Liver (tissue), 9 donors: ENCODE data around the gene POU5F1. TPM values are rescaled to one million over a fixed set of nuclear protein-coding genes. Genes with fewer than 3 reads are reported as not detected.
A peak's percentile ranks its signal among the peaks of the same experiment; 100 is the strongest.

Experiments
- DNase-seq: peaks from one replicate; pipeline ENCODE4 v3.0.0-alpha.2; 2017; ENCODE audit warnings: low spot score
- H3K27ac ChIP-seq, 2 donors: one replicate each; pipeline ENCODE4 v1.7.0; 2013; ENCODE audit warnings: inconsistent platforms in 2 of 2, low read length in 2 of 2, control low read depth in 1 of 2, low read depth in 1 of 2, mild to moderate bottlenecking in 1 of 2
- H3K27me3 ChIP-seq, 4 donors: one replicate each; pipeline versions ENCODE4 v1.6.1 to v1.7.0; 2013; ENCODE audit warnings: low read length in 3 of 4, inconsistent platforms in 1 of 4, mild to moderate bottlenecking in 1 of 4, moderate library complexity in 1 of 4; ENCODE audit not compliant: control insufficient read depth in 4 of 4, insufficient read depth in 4 of 4
- H3K36me3 ChIP-seq, 4 donors: one replicate each; pipeline versions ENCODE4 v1.6.1 to v1.7.0; 2013; ENCODE audit warnings: low read length in 3 of 4, mild to moderate bottlenecking in 3 of 4, low read depth in 1 of 4, moderate library complexity in 1 of 4; ENCODE audit not compliant: control insufficient read depth in 4 of 4, insufficient read depth in 3 of 4
- H3K4me1 ChIP-seq, 4 donors: one replicate each; pipeline versions ENCODE4 v1.6.1 to v1.7.0; 2013; ENCODE audit warnings: low read length in 3 of 4, mild to moderate bottlenecking in 3 of 4, moderate library complexity in 1 of 4; ENCODE audit not compliant: control insufficient read depth in 4 of 4, insufficient read depth in 4 of 4
- H3K4me3 ChIP-seq, 3 donors: one replicate each; pipeline versions ENCODE4 v1.6.1 to v1.7.0; 2013; ENCODE audit warnings: low read length in 3 of 3, control low read depth in 1 of 3, low read depth in 1 of 3, mild to moderate bottlenecking in 1 of 3
- H3K9ac ChIP-seq, 2 donors: one replicate each; pipeline ENCODE4 v1.7.0; 2013; ENCODE audit warnings: low read length in 2 of 2, mild to moderate bottlenecking in 2 of 2, moderate library complexity in 2 of 2, control low read depth in 1 of 2, low read depth in 1 of 2
- H3K9me3 ChIP-seq, 4 donors: one replicate each; pipeline versions ENCODE4 v1.6.1 to v1.7.0; 2013; ENCODE audit warnings: low read length in 3 of 4; ENCODE audit not compliant: control insufficient read depth in 4 of 4
- EGR1 ChIP-seq, 2 donors: IDR thresholded peaks; 2 replicates each; pipeline ENCODE4 v1.6.1; 2016 to 2018; ENCODE audit warnings: antibody characterized with exemption in 2 of 2, low read depth in 2 of 2
- FOXA1 ChIP-seq: IDR thresholded peaks from 2 replicates; pipeline ENCODE4 v1.6.1; 2016; ENCODE audit warnings: antibody characterized with exemption
- FOXA2 ChIP-seq: IDR thresholded peaks from 2 replicates; pipeline ENCODE4 v1.6.1; 2016; ENCODE audit warnings: antibody characterized with exemption
- HNF4A ChIP-seq, 2 donors: conservative IDR thresholded peaks; 2 replicates each; pipeline ENCODE4 v1.6.1; 2016; ENCODE audit warnings: antibody characterized with exemption in 2 of 2, mild to moderate bottlenecking in 2 of 2
- HNF4G ChIP-seq: IDR thresholded peaks from 2 replicates; pipeline ENCODE4 v1.6.1; 2016; ENCODE audit warnings: antibody characterized with exemption
- JUND ChIP-seq, 2 donors: IDR thresholded peaks; 2 replicates each; pipeline ENCODE4 v1.6.1; 2016; ENCODE audit warnings: antibody characterized with exemption in 2 of 2
- NR2F2 ChIP-seq: IDR thresholded peaks from 2 replicates; pipeline ENCODE4 v1.6.1; 2016; ENCODE audit warnings: antibody characterized with exemption
- RAD21 ChIP-seq, 2 donors: IDR thresholded peaks; 2 replicates each; pipeline ENCODE4 v1.6.1; 2016; ENCODE audit warnings: antibody characterized with exemption in 2 of 2, mild to moderate bottlenecking in 2 of 2
- RXRA ChIP-seq, 2 donors: IDR thresholded peaks; 2 replicates each; pipeline ENCODE4 v1.6.1; 2017 to 2018; ENCODE audit warnings: antibody characterized with exemption in 2 of 2, mild to moderate bottlenecking in 1 of 2
- SP1 ChIP-seq: IDR thresholded peaks from 2 replicates; pipeline ENCODE4 v1.6.1; 2018; ENCODE audit warnings: antibody characterized with exemption, mild to moderate bottlenecking
- TAF1 ChIP-seq: conservative IDR thresholded peaks from 2 replicates; pipeline ENCODE4 v1.6.1; 2016; ENCODE audit warnings: antibody characterized with exemption, mild to moderate bottlenecking
- YY1 ChIP-seq: IDR thresholded peaks from 2 replicates; pipeline ENCODE4 v1.6.1; 2016; ENCODE audit warnings: antibody characterized with exemption, mild to moderate bottlenecking
- whole genome bisulfite sequencing: extraction: QIAGEN DNeasy Blood & Tissue Kit; methylation state at CpG from one replicate; pipeline ENCODE4 v1.1.7; 2013; 5-methylcytosine and 5-hydroxymethylcytosine counted together
- polyA plus RNA-seq, 2 donors: library from polyadenylated mRNA; stranded (reverse) in 1 of 2; unstranded in 1 of 2; fragments of 200-250 nt in 1 of 2; fragments of >200 nt in 1 of 2; fragmentation: Nextera tagmentation in 1 of 2; extraction: Ambion mirVana in 1 of 2; gene quantifications; one replicate each; pipeline versions ENCODE4 v1.2.1 to v1.2.3, GENCODE V29; 2013 to 2015
- total RNA-seq, 2 donors: library from RNA; depleted of rRNA; stranded (reverse); fragments of >200 nt; gene quantifications; one replicate each; pipeline ENCODE4 v1.2.3, GENCODE V29; 2014
- TF ChIP-seq, protein P1 (sequence below): fragments of 150-350 bp; IDR thresholded peaks from 2 replicates; pipeline ENCODE4 v1.5.1; 2017; ENCODE audit warnings: improper control_type of control experiment, low read depth, low read length; ENCODE audit not compliant: missing input control
- TF ChIP-seq, protein P2 (sequence below): IDR thresholded peaks from 2 replicates; pipeline ENCODE4 v1.6.1; 2016; ENCODE audit warnings: antibody characterized with exemption
- TF ChIP-seq, protein P3 (sequence below): IDR thresholded peaks from 2 replicates; pipeline ENCODE4 v1.6.1; 2016; ENCODE audit warnings: antibody characterized with exemption
- TF ChIP-seq, protein P4 (sequence below): IDR thresholded peaks from 2 replicates; pipeline ENCODE4 v1.6.1; 2016; ENCODE audit warnings: antibody characterized with exemption, mild to moderate bottlenecking
- TF ChIP-seq, protein P5 (sequence below): IDR thresholded peaks from 2 replicates; pipeline ENCODE4 v1.6.1; 2016; ENCODE audit warnings: antibody characterized with exemption
- donor health status: healthy.
- donor health status: healthy.
- donor health status: healthy.
- donor health status: healthy.
- donor health status: healthy.

Gene POU5F1
- total and polyA plus RNA-seq, 4 donors: 0.32 to 3.2 TPM; not detected in 2

DNA sequence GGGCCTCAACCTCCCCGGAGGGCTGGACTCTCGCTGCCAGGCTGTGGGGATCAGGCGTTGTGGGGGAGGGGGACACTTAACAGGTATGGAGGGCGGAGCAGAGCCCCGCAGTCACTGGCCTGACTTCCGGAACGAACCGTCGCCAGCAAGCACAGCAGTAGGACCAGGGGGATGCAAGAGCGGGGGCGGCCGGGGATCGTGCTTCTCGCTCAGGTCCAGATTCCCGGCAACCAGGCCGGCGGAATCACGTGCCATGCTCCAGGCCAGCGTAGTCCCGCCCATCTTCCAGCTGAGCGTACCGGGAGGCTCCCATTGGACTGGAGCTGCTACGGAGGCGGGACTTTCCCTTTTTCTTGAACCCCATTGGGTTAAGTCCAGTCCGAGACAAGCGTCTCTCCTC is 10.0 kb upstream of the POU5F1 start:
- 78% methylated on average over 26 of the region's 26 CpGs for WGBS
- DNase-seq: peak; percentile 58
- TF ChIP-seq FOXA1: no peak
- TF ChIP-seq, protein P1, sequence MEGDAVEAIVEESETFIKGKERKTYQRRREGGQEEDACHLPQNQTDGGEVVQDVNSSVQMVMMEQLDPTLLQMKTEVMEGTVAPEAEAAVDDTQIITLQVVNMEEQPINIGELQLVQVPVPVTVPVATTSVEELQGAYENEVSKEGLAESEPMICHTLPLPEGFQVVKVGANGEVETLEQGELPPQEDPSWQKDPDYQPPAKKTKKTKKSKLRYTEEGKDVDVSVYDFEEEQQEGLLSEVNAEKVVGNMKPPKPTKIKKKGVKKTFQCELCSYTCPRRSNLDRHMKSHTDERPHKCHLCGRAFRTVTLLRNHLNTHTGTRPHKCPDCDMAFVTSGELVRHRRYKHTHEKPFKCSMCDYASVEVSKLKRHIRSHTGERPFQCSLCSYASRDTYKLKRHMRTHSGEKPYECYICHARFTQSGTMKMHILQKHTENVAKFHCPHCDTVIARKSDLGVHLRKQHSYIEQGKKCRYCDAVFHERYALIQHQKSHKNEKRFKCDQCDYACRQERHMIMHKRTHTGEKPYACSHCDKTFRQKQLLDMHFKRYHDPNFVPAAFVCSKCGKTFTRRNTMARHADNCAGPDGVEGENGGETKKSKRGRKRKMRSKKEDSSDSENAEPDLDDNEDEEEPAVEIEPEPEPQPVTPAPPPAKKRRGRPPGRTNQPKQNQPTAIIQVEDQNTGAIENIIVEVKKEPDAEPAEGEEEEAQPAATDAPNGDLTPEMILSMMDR: no peak
- no peak for TF ChIP-seq YY1
- TF ChIP-seq, protein P2, sequence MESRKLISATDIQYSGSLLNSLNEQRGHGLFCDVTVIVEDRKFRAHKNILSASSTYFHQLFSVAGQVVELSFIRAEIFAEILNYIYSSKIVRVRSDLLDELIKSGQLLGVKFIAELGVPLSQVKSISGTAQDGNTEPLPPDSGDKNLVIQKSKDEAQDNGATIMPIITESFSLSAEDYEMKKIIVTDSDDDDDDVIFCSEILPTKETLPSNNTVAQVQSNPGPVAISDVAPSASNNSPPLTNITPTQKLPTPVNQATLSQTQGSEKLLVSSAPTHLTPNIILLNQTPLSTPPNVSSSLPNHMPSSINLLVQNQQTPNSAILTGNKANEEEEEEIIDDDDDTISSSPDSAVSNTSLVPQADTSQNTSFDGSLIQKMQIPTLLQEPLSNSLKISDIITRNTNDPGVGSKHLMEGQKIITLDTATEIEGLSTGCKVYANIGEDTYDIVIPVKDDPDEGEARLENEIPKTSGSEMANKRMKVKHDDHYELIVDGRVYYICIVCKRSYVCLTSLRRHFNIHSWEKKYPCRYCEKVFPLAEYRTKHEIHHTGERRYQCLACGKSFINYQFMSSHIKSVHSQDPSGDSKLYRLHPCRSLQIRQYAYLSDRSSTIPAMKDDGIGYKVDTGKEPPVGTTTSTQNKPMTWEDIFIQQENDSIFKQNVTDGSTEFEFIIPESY: no peak
- TF ChIP-seq HNF4A (conservative IDR thresholded peaks at IDR 0.05): no peak
- H3K9me3 ChIP-seq: no peaks in the 10 kb centered on the region
- peaks cover 0 to 2% (median 1%) of the 10 kb centered on the region in 4 donors for H3K4me1 ChIP-seq
- H3K9ac ChIP-seq: no peak overlapping the region
- H3K27ac ChIP-seq: no peak overlapping the region
- H3K36me3 ChIP-seq: no peaks in the 10 kb centered on the region
- H3K27me3 ChIP-seq: no peaks in the 10 kb centered on the region
- H3K4me3 ChIP-seq: peak overlapping the region in 2 of 3 donors; percentile 20 to 39

DNA sequence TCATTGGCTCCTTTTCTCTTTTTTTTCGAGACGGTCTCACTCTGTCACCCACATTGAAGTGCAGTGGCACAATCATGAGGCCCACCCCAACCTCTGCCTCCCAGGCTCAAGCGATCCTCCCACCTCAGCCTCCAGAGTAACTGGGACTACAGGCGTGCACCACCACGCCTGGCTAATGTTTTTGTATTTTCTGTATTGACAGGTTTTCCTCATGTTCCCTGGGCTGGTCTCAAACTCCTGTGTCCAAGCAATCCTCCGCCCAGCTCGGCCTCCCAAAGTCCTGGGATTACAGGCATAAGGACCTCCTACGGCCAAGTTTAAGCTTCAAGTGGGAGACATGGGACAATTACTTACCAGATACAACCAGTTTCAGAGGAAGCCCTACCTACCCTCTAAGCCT is 9.4 kb upstream of the POU5F1 start:
- Histone ChIP-seq H3K9ac (no peak overlapping the region), H3K27ac (no peak overlapping the region), H3K4me1 (peaks cover 0 to 2% (median 1%) of the 10 kb centered on the region in 4 donors), H3K27me3 (no peaks in the 10 kb centered on the region), H3K4me3 (no peak overlapping the region), H3K9me3 (no peaks in the 10 kb centered on the region), H3K36me3 (no peaks in the 10 kb centered on the region)
- WGBS: 96% methylated on average over 8 of the region's 8 CpGs
- no peak for DNase-seq
- TF ChIP-seq HNF4G (no peak), RXRA (IDR thresholded peaks at IDR 0.05) (no peak), JUND (IDR thresholded peaks at IDR 0.05) (no peak), EGR1 (IDR thresholded peaks at IDR 0.05; ENCODE audit: low read depth in 2 of 2) (no peak), YY1 (no peak), FOXA2 (no peak), RAD21 (IDR thresholded peaks at IDR 0.05) (no peak), TAF1 (no peak), HNF4A (conservative IDR thresholded peaks at IDR 0.05) (no peak), SP1 (no peak), NR2F2 (no peak)
- TF ChIP-seq, protein P3, sequence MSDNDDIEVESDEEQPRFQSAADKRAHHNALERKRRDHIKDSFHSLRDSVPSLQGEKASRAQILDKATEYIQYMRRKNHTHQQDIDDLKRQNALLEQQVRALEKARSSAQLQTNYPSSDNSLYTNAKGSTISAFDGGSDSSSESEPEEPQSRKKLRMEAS: no peak
- TF ChIP-seq, protein P2: no peak
- TF ChIP-seq, protein P4, sequence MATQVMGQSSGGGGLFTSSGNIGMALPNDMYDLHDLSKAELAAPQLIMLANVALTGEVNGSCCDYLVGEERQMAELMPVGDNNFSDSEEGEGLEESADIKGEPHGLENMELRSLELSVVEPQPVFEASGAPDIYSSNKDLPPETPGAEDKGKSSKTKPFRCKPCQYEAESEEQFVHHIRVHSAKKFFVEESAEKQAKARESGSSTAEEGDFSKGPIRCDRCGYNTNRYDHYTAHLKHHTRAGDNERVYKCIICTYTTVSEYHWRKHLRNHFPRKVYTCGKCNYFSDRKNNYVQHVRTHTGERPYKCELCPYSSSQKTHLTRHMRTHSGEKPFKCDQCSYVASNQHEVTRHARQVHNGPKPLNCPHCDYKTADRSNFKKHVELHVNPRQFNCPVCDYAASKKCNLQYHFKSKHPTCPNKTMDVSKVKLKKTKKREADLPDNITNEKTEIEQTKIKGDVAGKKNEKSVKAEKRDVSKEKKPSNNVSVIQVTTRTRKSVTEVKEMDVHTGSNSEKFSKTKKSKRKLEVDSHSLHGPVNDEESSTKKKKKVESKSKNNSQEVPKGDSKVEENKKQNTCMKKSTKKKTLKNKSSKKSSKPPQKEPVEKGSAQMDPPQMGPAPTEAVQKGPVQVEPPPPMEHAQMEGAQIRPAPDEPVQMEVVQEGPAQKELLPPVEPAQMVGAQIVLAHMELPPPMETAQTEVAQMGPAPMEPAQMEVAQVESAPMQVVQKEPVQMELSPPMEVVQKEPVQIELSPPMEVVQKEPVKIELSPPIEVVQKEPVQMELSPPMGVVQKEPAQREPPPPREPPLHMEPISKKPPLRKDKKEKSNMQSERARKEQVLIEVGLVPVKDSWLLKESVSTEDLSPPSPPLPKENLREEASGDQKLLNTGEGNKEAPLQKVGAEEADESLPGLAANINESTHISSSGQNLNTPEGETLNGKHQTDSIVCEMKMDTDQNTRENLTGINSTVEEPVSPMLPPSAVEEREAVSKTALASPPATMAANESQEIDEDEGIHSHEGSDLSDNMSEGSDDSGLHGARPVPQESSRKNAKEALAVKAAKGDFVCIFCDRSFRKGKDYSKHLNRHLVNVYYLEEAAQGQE: no peak
- TF ChIP-seq, protein P5, sequence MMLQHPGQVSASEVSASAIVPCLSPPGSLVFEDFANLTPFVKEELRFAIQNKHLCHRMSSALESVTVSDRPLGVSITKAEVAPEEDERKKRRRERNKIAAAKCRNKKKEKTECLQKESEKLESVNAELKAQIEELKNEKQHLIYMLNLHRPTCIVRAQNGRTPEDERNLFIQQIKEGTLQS: no peak
